HPDE6-E6E7 (cell line): ENCODE data around the gene ZNF763.
"Not testable (repeated sequence)": the region's sequence is repeated elsewhere in the genome, so short reads cannot be mapped to it uniquely, and the experiment has no call there.

ENCODE experiments used
- DNase-seq: peaks from one replicate; pipeline ENCODE4 v3.0.0; 2011; ENCODE audit warnings: missing footprints; ENCODE audit errors: extremely low spot score

The ZNF763 gene

GRCh38 chr19:11964858-11965645, at the start of gene ZNF763:
Gene ZNF763, plus strand, starts transcription at chr19:11965040. Its CDS starts 169 bp downstream, at chr19:11965209.
- DNase-seq = peak; percentile 81

GRCh38 chr19:11921852-11922495, 42.9 kb upstream of the ZNF763 start:
- DNase-seq = no peak

- peak; percentile 87 for DNase-seq
These were observed 39.8 kb upstream of the ZNF763 start, which contains the start of gene ZNF700 for GRCh38 chr19:11924886-11925650. Gene ZNF700, plus strand, starts transcription at chr19:11925107. Its CDS starts 104 bp downstream, at chr19:11925211.

GRCh38 chr19:11925651-11926187, 39.1 kb upstream of the ZNF763 start:
- DNase-seq = not testable (repeated sequence)

- DNase-seq = no peak
These were observed 37.6 kb upstream of the ZNF763 start for GRCh38 chr19:11927227-11927626.

GRCh38 chr19:11931051-11931450, 33.8 kb upstream of the ZNF763 start:
- no peak for DNase-seq

- DNase-seq = no peak
These were observed 33.3 kb upstream of the ZNF763 start for GRCh38 chr19:11931513-11931912.

GRCh38 chr19:11935829-11936228, 29.0 kb upstream of the ZNF763 start:
- DNase-seq = not testable (repeated sequence)

- DNase-seq = not testable (repeated sequence)
These were observed 26.5 kb upstream of the ZNF763 start for GRCh38 chr19:11938383-11938782.

GRCh38 chr19:11941361-11941887, 23.4 kb upstream of the ZNF763 start:
- not testable (repeated sequence) for DNase-seq

- no peak for DNase-seq
These were observed 22.6 kb upstream of the ZNF763 start for GRCh38 chr19:11942008-11942842.

- DNase-seq = no peak
These were observed 22.1 kb upstream of the ZNF763 start for GRCh38 chr19:11942843-11943108.

GRCh38 chr19:11944656-11945055, 20.2 kb upstream of the ZNF763 start:
- DNase-seq = no peak

- DNase-seq = no peak
These were observed 16.2 kb upstream of the ZNF763 start for GRCh38 chr19:11948646-11949045.

GRCh38 chr19:11949201-11949600, 15.6 kb upstream of the ZNF763 start:
- no peak for DNase-seq

GRCh38 chr19:11949614-11950080, 15.2 kb upstream of the ZNF763 start:
- not testable (repeated sequence) for DNase-seq

GRCh38 chr19:11950312-11950711, 14.5 kb upstream of the ZNF763 start:
- no peak for DNase-seq

GRCh38 chr19:11963566-11964355, 1.1 kb upstream of the ZNF763 start:
- DNase-seq = no peak

GRCh38 chr19:11964496-11964857, 363 bp upstream of the ZNF763 start:
- DNase-seq = no peak

GRCh38 chr19:11970174-11970573, 5.3 kb downstream of the ZNF763 start:
- DNase-seq = no peak
